ENCODE data around the gene CBLN1.

Gene CBLN1

DNA sequence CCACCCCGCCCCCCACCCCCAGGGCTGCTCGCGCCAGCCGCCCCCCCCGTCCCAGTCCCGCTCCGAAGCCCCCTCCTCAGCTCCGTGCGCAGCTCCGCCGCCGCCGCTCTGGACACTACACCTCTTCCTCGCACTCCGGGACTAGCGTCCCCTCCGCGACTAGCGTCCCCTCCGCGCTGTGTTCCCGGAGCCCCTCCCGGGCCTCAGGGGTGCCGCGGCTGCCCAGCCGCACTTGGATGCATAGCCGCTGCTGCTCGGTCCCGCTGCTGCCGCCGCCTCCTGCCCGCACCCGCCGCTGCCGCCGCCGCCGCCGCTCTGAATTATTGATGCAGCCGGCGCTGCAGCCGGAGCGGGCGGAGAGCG lies at the start of gene CBLN1:
Gene CBLN1, minus strand, starts transcription at position 359 of the 363 bp plus-strand sequence. CDS start 373 bp downstream, outside the sequence.
- DNase-seq, result no peak

DNA sequence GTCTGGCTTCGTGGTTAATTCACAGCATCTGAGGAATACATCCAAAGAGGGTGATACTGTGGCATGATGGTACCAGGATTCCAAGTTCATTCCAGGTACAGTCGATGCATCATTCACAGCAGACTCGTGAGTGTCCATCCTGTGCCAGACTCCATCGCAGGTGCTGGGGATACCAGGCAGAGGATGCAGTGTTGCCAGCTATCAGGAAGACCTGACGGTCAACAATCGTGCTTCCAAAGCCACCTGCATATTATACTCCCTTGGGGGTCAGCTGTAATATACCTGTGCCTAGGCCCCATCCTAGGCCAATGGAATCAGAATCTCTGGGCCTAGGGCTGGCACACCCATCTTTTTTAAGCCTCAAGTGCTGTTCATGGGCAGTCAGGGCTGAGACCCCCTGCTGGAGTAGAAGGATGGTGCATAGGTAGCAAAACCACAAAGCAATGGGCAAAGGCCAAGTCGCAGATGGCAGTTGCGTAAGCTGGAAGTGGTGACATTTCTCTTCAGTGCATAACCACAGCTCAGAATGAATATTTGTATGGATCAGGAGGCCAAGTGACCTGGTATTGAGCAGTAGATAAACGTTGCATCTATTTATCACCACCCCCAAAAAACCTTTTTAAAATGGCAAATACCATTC lies 49.0 kb upstream of the CBLN1 start:
- no peak for DNase-seq

DNA sequence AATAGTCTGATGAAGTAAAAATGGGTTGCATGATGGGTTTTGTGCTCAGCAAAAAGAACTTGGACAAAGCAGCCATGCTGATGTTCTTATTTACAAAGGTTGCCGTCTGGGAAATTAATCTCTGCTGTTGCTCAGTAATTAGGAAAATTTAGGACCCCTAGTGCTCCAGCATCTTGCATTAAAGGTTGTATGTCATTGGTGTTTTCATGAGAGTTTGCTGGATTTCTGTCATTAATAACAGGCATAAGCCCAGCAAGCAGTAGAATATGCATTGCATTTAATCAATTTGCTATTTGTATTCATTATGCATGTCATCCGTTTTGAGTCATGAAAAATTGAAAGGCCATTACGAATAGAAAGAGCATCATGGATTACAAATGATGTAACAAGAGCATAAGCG lies 46.7 kb upstream of the CBLN1 start:
- DNase-seq, result no peak

DNA sequence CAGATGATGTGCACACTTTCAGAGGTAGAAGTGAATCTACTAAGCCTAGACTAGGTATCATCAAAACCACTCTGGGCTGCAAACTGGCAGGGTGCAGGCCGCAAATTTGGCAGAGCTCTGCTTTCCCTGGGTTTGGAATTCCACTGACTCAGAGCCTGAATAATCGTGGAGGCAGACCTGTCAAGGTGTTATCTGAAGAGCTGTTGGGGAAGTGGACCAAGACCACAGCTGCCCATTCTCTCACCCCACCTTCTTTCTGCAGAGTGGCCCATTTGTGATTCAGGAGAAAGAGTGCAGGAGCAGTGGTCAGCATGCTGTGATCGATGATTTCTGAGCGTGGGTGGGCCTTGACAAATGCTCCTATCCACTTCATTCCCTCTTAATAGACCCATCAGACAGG lies 45.8 kb upstream of the CBLN1 start:
- DNase-seq, result no peak

DNA sequence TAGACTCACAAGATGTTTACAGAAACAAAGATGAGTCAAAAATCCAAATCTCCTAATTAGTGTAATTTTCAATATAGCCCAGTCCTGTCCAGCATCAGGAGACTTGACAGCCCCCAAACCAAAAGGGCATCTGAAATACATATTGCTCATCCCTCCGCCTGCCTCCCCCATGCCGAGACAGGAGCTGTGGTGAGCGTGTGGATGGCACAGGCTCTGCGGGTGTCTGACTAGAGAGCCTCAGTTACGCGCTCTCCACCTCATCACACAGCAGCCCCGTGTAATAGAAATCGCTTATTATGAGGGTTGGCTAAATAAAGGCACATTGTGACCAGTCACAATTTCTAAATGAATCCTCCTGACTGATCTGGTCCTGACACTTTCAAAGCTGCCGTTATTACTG lies 43.1 kb upstream of the CBLN1 start:
- DNase-seq, result no peak

DNA sequence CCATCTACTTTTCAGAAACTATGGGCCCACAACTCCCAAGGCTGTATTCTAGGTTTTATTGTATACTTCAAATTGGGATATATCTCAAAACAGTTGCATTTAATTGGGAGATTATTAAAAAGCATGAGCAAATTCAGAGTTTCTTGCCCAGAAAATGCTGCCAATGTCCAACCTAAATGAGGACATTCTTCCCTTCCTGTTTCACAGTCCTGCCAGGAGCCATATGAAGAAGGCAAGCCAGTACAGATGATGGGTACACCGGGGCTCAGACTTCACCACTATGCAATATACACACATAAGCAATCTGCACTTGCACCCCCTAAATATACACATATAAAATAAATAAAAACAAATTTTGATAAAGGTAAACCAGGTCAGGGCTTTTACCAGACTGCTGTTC lies 34.0 kb upstream of the CBLN1 start:
- no peak for DNase-seq

DNA sequence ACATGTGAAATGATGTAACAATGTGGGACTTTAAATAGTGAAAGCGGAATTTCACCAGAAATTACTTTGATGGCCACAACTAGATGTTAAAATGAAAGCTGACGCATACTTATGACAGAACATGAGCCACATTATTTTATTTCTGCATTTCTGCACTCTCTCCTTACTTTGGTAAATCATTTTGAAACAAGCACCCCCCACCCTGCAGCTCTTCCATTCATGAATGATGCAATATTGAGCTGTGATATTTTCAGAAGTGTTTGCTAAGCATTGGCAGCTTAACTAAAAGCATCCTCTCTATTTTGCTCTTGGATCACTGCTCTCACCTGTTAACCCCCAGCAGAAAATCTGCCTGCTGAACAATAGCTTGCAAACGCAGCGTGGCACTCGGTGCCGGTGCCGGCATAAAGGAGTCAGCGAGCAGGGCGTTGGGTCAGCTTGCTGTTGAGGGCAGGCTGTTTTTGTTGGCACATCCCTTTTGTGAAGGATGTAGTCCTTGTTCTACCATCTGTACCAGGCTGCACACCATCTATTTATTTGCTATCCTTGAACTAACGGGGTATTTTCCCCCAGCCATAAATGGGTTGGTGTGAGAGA lies 30.8 kb upstream of the CBLN1 start:
- no peak for DNase-seq

DNA sequence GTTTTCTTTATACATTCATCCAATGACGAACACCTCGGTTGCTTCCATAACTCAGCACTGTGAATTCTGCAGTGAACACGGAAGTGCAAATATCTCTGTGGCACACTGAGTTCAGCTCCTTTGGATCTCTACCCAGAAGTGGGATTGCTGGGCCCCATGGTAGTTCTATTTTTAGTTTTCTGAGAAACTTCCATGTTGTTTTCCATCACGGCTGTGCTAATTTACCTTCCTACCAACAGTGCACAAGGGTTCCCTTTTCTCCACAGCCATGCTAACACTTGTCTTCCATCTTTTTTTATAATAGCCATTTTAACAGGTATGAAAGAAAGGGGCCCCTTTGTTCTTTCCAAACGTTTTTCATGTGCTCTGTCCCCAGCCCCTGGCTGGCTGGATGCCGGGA lies 30.2 kb upstream of the CBLN1 start:
- DNase-seq, result no peak

DNA sequence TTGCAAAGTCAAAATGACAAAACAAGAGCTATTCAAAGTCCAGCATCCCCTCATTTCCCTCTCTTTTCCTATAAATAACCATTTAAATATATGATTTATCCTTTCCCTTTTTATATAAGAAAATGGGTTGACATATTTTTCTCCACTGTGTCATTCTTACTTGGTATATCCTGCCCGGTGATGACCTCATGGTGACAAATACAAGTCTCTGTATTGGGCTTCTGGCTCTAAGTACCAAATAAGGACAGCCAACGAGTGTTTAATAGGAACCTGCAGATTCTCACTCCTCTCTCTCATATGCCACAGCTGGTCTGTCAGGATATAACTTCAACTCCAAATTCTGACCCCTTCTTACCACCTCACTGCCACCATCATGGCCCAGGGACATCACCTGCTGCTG lies 25.5 kb upstream of the CBLN1 start:
- no peak for DNase-seq

DNA sequence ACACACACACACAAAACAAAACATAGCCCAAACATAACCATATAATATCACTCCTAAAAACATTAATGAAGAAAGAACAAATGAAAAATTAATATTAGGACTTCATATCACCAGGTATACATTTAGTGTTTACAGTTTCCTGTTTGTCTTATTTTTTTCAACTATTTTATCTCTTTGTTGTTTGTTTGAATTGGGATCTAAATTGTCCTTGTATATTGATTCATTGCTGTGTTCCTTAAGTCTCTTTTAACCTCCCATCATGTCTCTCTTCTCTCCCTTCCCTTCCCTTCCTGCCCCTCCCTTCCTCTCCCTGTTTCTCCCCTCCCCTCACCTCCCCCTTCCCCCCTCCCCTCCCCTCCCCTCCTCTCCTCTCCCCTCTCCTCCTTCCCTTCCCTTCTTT lies 23.8 kb upstream of the CBLN1 start:
- DNase-seq, result no peak

DNA sequence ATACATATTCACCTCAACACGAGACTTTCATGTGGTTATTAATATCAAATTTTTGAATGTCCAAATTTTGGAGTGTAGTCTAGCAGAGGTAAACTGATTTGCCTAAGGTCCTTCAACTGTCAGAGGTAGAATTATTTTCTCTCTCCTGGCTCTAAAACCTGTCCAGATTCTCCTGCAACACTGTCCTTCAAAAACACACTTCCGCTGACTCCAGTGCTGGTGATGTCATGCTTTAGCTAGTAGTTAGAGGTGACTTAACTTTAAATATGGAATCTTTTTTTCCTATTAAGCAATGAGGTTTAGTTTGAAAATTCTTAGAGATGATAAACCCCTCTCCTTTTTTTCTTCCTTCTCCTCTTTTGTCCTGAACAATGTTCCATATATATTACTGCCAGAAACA lies 10.8 kb upstream of the CBLN1 start:
- no peak for DNase-seq

DNA sequence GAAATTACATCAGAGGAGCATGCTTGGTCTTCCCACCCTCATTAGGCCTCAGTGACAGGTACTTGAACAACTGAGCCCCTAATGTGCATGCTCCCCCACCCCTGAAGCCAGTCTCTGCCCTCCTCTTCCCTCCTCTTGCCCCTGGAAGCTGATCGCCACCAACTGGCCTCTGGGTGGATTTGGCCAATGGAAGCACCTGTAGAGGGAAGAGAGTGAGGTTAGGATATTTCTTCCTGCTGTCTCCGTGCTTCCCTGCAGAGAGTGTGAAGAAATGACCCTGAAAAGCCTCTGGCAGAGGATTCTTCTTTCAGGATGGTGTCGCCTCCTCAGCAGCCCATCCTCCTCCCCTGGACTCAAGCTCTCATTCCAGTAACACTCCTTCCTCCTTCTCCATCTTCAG lies 5.9 kb upstream of the CBLN1 start:
- DNase-seq, result no peak

DNA sequence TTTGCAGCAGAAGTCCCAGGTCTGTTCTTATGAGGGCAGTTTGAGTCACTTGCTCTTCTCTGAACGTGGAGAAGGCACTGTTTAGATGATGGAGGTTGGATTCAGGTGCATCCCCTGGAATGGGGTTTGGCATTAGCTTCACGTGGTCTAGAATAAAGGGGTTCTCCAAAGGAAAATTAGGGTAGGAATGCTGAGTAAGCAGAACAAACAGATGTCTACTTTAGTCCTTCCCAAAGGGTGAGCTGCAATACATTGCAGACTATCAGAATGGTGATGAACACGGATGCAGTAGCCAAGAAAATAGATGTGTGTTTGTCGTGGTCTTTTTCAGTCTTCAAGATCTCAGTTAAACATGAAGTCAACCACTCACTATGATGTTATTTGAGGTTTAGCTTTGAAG lies 3.3 kb upstream of the CBLN1 start:
- no peak for DNase-seq

DNA sequence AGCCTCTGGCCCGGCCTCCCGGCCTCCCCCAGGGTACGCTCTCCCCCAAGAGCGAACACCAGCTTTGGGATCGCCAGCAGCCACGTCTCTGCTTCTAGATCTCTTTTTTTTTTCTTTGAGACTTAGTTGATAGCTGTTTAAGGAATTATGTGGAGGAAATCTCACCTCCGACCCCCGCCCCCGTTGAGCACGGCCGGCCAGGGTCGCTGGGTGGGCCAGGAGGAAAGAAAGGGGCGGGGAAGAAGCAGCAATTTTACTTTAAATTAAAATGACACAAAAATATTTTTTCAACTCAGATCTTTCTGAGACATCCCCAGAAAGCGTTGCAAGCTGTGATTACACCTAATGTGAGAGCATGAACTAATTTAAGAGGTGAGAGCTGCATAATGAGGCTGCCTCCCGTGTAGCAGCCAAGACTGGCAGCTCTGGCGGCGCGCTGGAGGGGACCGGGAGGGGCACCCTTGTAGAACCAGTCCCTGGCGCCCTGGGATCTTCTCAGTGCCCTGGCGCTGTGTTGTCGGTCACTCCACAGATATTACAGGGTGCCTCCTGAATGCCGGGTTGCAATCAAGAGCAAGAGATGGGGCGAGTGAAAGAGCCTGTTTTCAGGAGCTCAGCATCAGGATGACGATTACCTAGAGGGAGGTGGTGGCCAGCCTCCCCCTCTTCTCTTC lies 1.9 kb upstream of the CBLN1 start:
- DNase-seq, result no peak

DNA sequence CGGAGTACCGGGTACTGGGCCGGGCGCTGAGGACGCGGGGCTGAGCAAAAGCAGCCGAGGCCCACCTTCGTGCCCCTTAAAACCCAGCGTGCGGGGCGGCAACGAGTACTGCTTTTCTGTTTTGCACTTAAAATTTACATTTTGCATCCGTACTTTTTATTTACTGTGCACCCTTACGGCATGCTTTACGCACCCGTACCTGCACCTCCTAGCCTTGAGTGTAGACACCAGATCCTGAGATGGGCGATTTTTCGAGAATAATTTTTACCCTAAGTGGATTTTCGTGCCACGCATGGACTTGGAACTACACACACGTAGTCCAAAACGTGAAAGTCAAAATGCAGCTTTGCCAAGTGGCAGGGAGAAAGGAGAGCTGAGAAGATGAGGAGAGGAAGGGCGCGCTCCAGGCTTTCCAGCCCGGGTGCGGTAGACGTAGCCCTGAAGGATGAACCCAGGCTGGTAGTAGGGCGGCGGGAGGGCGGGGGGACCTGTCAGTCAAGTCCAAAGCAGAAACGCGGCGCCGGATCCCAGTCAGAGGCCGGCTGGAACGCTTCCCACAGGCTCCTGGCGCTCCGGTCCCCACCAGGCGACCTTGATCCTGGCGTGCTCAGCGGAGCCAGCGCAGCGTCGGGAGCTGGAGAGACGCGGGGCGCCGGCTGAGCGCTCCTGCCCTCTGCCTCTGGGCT lies 1.2 kb upstream of the CBLN1 start:
- no peak for DNase-seq

DNA sequence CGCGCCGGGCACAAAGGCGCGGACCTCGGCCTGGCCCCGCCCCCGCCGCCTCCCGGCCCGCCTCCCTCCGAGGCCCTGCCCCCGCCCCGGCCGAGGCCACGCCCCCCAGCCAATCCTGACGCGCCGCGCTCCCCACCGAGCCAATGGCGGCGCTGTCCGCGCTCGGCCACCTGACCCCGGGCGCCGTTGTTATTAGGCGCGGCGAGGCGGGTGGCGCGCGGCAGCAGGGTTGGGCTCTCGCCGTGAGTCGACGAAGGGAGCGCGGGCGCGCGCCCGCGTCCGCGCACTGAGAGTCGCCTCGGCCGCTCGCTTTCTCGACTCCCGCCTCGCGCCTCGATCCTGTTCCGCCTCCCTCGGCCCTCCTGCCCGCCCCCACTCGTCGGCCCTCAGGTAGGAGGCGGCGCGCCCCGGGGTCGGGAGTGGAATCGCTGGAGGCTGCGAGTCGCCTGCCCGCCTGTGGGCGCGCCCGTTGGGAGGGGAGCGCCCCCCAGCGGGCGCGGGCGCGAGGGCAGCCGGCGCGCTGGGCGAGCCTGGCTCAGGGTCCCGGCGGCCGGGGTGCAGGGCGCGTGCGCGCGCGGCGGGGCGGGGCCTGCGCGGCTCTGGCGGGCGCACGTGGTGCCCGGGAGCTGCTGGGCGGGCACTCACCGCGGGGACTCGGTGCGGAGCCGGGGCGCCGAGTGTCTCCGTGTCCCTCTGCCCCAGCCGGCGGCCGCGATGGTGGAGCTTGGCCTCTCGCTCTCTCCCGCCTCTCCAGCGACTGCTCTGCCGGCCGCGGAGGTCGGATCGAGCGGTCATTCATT lies 405 bp upstream of the CBLN1 start:
- DNase-seq, result peak; percentile 12 to 37

DNA sequence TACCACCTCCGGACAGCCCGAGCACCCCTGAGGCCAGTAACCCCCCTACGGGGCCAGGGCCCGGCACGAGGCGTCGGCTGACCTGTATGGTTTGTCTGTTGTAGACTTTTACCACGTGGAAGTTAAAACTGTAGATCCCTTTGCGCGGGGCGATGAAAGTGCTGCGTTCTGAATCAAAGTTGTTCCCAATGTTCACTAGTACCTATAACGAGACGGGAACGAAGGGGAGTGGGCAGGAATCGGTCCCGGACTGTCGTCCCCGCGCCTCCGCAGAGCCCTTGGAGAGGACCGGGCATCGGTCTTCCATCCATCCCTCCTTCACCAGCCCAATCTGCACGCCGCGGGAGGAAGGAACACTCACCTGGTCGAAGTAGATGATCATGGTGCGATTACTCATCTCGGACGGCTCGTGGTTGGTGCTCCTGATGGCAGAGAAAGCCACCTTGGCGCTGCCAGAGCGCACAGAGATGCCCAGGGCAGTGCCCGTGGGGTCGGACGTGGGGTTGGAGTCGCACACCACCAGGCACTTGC lies 732 bp downstream of the CBLN1 start:
- DNase-seq, result no peak

DNA sequence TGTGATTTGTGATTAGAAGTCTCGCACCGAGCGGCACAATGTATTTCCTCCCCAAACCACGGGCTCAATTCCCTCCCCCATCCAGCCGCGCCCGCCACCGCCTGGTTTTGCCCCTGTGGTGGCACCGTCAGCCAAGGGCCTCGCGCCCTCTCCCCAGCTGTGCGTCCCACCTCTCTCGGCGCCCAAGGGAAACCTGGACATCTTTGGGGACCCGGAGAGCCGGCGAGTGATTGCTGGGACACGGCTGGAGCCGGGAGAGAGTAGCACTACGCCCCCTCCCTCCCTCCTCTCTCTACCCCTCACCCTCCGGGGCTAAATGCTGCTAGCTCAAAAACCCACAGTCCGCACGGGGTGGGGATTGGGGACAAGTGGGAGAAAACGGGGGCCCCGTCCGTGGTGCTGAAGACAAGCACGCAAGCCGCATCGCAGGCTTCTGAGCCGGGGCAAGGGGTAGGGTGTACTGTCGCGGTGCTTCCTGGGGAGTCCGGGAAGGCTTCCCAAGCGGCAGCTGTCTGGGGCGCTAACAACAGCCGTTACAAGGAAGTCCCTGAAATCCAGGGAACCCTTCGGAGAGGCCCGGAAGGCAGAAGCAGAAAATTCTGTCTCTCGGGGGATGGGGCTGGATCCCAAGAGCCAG lies 1.4 kb downstream of the CBLN1 start:
- no peak for DNase-seq

DNA sequence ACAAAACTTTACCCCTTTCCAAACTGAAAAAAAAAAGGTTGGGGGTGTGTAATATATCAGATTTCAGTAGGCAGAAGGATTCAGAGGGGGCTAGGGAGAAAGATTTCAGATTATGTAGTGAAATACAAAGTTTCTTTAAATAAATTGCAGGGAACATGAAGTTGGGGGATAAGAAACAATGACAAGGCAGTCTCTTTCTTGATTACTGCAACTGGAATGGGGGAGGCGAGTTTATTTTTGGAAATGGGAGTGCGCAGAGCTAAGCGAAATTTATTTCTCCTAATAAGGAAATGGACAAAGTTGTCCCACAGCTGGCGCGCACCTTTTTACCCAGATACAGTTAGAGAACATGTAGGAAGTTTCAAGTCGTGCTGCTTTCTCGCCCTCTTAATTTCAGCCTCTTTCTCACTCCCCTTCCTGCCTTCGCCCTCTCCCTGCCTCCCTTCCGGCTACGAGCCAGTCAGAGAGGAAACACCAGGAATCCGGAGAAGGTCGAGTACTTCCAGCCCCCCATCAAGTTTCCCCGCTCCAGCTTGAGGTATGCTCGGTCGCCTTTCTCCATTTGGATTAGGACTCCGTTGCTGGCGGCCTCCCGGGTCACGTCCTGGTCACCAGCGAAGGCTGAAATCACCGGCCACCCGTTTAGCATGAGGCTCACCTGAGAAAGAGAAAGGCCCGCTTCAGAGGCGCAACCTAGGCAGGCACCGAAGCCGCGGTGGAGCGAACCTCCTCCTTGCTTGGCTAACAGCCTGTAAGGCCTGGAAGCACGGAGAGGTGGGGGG lies 2.5 kb downstream of the CBLN1 start:
- no peak for DNase-seq

DNA sequence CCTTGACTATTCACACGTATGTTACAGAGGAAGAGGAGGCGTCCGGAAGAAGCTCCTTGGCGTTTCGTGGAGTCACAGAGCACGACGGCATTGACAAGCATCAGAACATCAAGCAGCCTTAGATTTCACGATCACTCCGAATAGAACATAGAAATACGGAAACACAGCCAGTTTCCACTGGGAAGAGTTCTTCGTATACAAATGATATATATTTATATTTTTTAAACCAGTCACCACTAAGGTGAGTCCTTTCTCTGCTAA lies 3.1 kb downstream of the CBLN1 start:
- DNase-seq, result no peak

DNA sequence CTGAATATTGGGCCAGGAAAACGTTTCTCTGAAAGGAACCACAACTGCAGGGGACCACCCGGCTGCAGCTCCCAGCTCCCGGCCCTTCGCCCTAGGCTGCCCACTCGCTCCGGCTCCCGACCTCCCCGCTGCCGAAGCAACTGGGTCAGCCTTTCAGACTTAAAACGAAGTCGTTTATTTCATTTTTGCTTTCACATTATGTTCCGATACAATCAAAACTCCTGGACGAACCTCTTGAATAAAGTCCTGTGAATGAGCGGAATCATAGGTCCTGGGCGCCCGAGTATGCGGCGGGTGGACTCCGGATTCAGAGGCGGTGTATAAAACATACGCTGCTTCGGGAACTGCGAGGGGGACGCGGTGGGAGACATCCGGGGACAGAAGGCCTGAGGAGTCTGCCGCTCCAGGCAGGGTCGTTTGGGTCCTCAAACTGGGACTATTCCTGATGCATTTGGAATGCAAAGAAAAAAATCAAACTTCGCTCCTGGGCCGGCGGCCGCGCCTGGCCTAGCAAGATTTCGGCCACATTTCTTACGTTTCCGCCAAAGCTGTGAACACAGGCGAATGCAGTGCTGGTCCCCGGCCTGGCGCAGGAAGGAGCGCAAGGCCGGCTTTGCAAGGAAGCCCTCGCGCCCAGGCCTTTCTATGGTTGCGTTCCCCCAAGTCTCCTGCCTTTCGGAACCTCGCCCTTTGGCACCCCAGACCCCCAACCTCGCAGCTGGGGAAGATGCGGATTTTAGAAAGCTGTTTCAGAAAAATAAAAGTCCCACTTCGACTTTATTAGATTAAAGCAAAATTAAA lies 3.7 kb downstream of the CBLN1 start:
- DNase-seq, result no peak
